Progenitor cell of endocrine pancreas (in vitro differentiated cells): ENCODE results near the gene NR6A1. TPM values are rescaled to one million over a fixed set of nuclear protein-coding genes. Genes with fewer than 3 reads are reported as not detected.

Experiments
- DNase-seq: peaks from one replicate; pipeline ENCODE4 v3.0.0; 2021; ENCODE audit warnings: low spot score; ENCODE audit not compliant: unreplicated experiment
- H3K27ac Mint-ChIP-seq: 2 replicates; pipeline ENCODE4 v1.8.0; 2021; ENCODE audit warnings: mild to moderate bottlenecking, moderate library complexity, mixed read lengths
- H3K27me3 Mint-ChIP-seq: 2 replicates; pipeline ENCODE4 v1.8.0; 2021; ENCODE audit warnings: mixed read lengths
- H3K36me3 Mint-ChIP-seq: 2 replicates; pipeline ENCODE4 v1.8.0; 2022; ENCODE audit warnings: mixed read lengths; ENCODE audit not compliant: insufficient read depth
- H3K4me1 Mint-ChIP-seq: 2 replicates; pipeline ENCODE4 v1.8.0; 2021; ENCODE audit warnings: low read depth, mixed read lengths
- H3K4me3 Mint-ChIP-seq: 2 replicates; pipeline ENCODE4 v1.8.0; 2021; ENCODE audit warnings: low read depth, mild to moderate bottlenecking, moderate library complexity, mixed read lengths
- H3K9me3 Mint-ChIP-seq: 2 replicates; pipeline ENCODE4 v1.8.0; 2021; ENCODE audit warnings: low read depth, mixed read lengths
- CTCF ChIP-seq: fragments of 200-600 bp; sonication (generic); IDR thresholded peaks from one replicate; pipeline ENCODE4 v1.5.0; 2021; ENCODE audit warnings: antibody characterized with exemption, mild to moderate bottlenecking; ENCODE audit not compliant: unreplicated experiment
- total RNA-seq: library from RNA; stranded (reverse); gene quantifications from 2 replicates; pipeline ENCODE4 v1.2.1, GENCODE V29; 2021

Gene NR6A1
- total RNA-seq, 1 donor from 2014 or later: 86.4 TPM

GRCh38 chr9:124493794-124494479, 277.2 kb downstream of the NR6A1 start:
- Mint-ChIP-seq H3K27ac (no peak overlapping the region), H3K36me3 (no peaks in the 10 kb centered on the region), H3K27me3 (peaks cover 51% of the 10 kb centered on the region), H3K9me3 (no peaks in the 10 kb centered on the region), H3K4me1 (no peaks in the 10 kb centered on the region), H3K4me3 (no peak overlapping the region)
- DNase-seq: no peak
- TF ChIP-seq CTCF: no peak

- Mint-ChIP-seq H3K9me3 (no peaks in the 10 kb centered on the region), H3K27me3 (peaks cover 56% of the 10 kb centered on the region), H3K27ac (no peak overlapping the region), H3K4me3 (no peak overlapping the region), H3K36me3 (no peaks in the 10 kb centered on the region), H3K4me1 (no peaks in the 10 kb centered on the region)
- DNase-seq: no peak
- no peak for TF ChIP-seq CTCF
Measured at GRCh38 chr9:124493218-124493617, 277.9 kb downstream of the NR6A1 start.

GRCh38 chr9:124492818-124493217, 278.3 kb downstream of the NR6A1 start:
- no peak for TF ChIP-seq CTCF

GRCh38 chr9:124491049-124491975, 279.8 kb downstream of the NR6A1 start:
- no peak for DNase-seq
- H3K36me3 Mint-ChIP-seq: no peaks in the 10 kb centered on the region
- H3K9me3 Mint-ChIP-seq: no peaks in the 10 kb centered on the region
- no peak overlapping the region for H3K27ac Mint-ChIP-seq
- H3K27me3 Mint-ChIP-seq: peaks cover 55% of the 10 kb centered on the region
- no peak for TF ChIP-seq CTCF
- no peak overlapping the region for H3K4me3 Mint-ChIP-seq
- H3K4me1 Mint-ChIP-seq: no peaks in the 10 kb centered on the region

More at GRCh38 chr9:124492818-124493217, 278.3 kb downstream of the NR6A1 start:
- Mint-ChIP-seq H3K4me1 (no peaks in the 10 kb centered on the region), H3K36me3 (no peaks in the 10 kb centered on the region), H3K27me3 (peaks cover 56% of the 10 kb centered on the region), H3K4me3 (no peak overlapping the region), H3K27ac (no peak overlapping the region), H3K9me3 (no peaks in the 10 kb centered on the region)
- DNase-seq: no peak

GRCh38 chr9:124490004-124490403, 281.1 kb downstream of the NR6A1 start:
- Mint-ChIP-seq H3K4me1 (no peaks in the 10 kb centered on the region), H3K9me3 (no peaks in the 10 kb centered on the region), H3K36me3 (no peaks in the 10 kb centered on the region), H3K4me3 (no peak overlapping the region), H3K27ac (no peak overlapping the region), H3K27me3 (peaks cover 52% of the 10 kb centered on the region)
- TF ChIP-seq CTCF: no peak
- no peak for DNase-seq
